Activated CD4-positive, alpha-beta T cell treated with anti-CD3 and anti-CD28 coated beads for 36 hours (primary cell): ENCODE results near the gene NTM. TPM values are rescaled to one million over a fixed set of nuclear protein-coding genes. Genes with fewer than 3 reads are reported as not detected.
A peak's percentile ranks its signal among the peaks of the same experiment; 100 is the strongest.

Source experiments
- ATAC-seq: fragments of 200-7000 bp; cut with Tn5 transposase; one replicate; pipeline ENCODE4 v1.10.0; 2021; ENCODE audit warnings: mild to moderate bottlenecking, moderate library complexity
- CTCF ChIA-PET: fragments of 350-600 bp; sonication (Branson Sonifier 250); formaldehyde crosslinking; loops from one replicate; lab custom pipeline; 2021; ENCODE audit warnings: antibody characterized with exemption; lab: Charles Lee
- POLR2A ChIA-PET: fragments of 350-600 bp; sonication (Branson Sonifier 250); formaldehyde crosslinking; loops from one replicate; lab custom pipeline; 2021; ENCODE audit warnings: antibody characterized with exemption, inconsistent platforms; lab: Charles Lee
- DNase-seq: peaks from one replicate; pipeline ENCODE4 v3.0.0-alpha.2; 2020
- H3K27ac Mint-ChIP-seq: one replicate; pipeline ENCODE4 v1.8.0; 2021; ENCODE audit warnings: mixed read lengths
- H3K27me3 Mint-ChIP-seq: one replicate; pipeline ENCODE4 v1.8.0; 2021; ENCODE audit warnings: mixed read lengths
- H3K36me3 Mint-ChIP-seq: one replicate; pipeline ENCODE4 v1.8.0; 2021; ENCODE audit warnings: low read depth, mixed read lengths
- H3K4me1 Mint-ChIP-seq: one replicate; pipeline ENCODE4 v1.8.0; 2021; ENCODE audit warnings: mixed read lengths
- H3K4me3 Mint-ChIP-seq: one replicate; pipeline ENCODE4 v1.8.0; 2021; ENCODE audit warnings: mild to moderate bottlenecking, moderate library complexity, mixed read lengths
- H3K9me3 Mint-ChIP-seq: one replicate; pipeline ENCODE4 v1.8.0; 2021; ENCODE audit warnings: low read depth, mixed read lengths
- intact Hi-C, 2 experiments: fragments of 100-400 bp; cut with DNase I in 1 of 2; cut with micrococcal nuclease in 1 of 2; formaldehyde crosslinking; loops; one replicate each; pipeline versions ENCODE4 v1.14.2 to v1.15.1; 2022 to 2024; cut with DNase I, micrococcal nuclease
- total RNA-seq, 2 experiments: library from RNA; stranded (reverse); gene quantifications; one replicate each; pipeline ENCODE4 v1.2.3, GENCODE V29; 2021

NTM gene
- total RNA-seq, 2 experiments from 2014 or later: not detected

- H3K4me1 Mint-ChIP-seq: no peaks in the 10 kb centered on the region
- no peak overlapping the region for H3K4me3 Mint-ChIP-seq
Observed at GRCh38 chr11:131543389-131544025, 173.1 kb downstream of the NTM start.

GRCh38 chr11:131544591-131544990, 174.2 kb downstream of the NTM start:
- intact Hi-C loops: no loop called here
- DNase-seq (no peak), ATAC-seq (no peak)
- ChIA-PET CTCF (interaction anchor here (0.7 kb wide), 1 partner anchor 16 kb away, joined by 3 read pairs; no protein-coding TSS in a partner anchor), POLR2A (no interaction called here)
- Mint-ChIP-seq H3K27ac (no peak overlapping the region), H3K4me3 (no peak overlapping the region), H3K9me3 (no peaks in the 10 kb centered on the region), H3K4me1 (no peaks in the 10 kb centered on the region), H3K27me3 (peaks cover 9% of the 10 kb centered on the region), H3K36me3 (no peaks in the 10 kb centered on the region)

More at GRCh38 chr11:131543389-131544025, 173.1 kb downstream of the NTM start:
- no peak for ATAC-seq
- ChIA-PET CTCF (interaction anchor here (0.7 kb wide), 1 partner anchor 15 kb away, joined by 3 read pairs; no protein-coding TSS in a partner anchor), POLR2A (interaction anchor here (0.7 kb wide), 1 partner anchor 34 kb away, joined by 3 read pairs; no protein-coding TSS in a partner anchor)
- Mint-ChIP-seq H3K27ac (no peak overlapping the region), H3K27me3 (peaks cover 9% of the 10 kb centered on the region), H3K36me3 (no peaks in the 10 kb centered on the region), H3K9me3 (no peaks in the 10 kb centered on the region)
- intact Hi-C loops: no loop called here
- no peak for DNase-seq

- H3K4me3 Mint-ChIP-seq: no peak overlapping the region
- ChIA-PET CTCF (no interaction called here), POLR2A (no interaction called here)
- peaks cover 9% of the 10 kb centered on the region for H3K27me3 Mint-ChIP-seq
- no peaks in the 10 kb centered on the region for H3K9me3 Mint-ChIP-seq
- no peaks in the 10 kb centered on the region for H3K4me1 Mint-ChIP-seq
- H3K36me3 Mint-ChIP-seq: no peaks in the 10 kb centered on the region
- no peak for DNase-seq
- intact Hi-C loops: no loop called here
- no peak for ATAC-seq
- no peak overlapping the region for H3K27ac Mint-ChIP-seq
Observed at GRCh38 chr11:131546218-131546895, 175.9 kb downstream of the NTM start.

- DNase-seq: no peak
- no peak for ATAC-seq
Observed at GRCh38 chr11:131549099-131549498, 178.7 kb downstream of the NTM start.

GRCh38 chr11:131549770-131550169, 179.4 kb downstream of the NTM start:
- intact Hi-C loops: no loop called here
- CTCF ChIA-PET: no interaction called here
- POLR2A ChIA-PET: no interaction called here
- DNase-seq (no peak), ATAC-seq (no peak)
- H3K27me3 Mint-ChIP-seq: peaks cover 9% of the 10 kb centered on the region
- no peak overlapping the region for H3K27ac Mint-ChIP-seq
- no peaks in the 10 kb centered on the region for H3K36me3 Mint-ChIP-seq
- H3K4me3 Mint-ChIP-seq: no peak overlapping the region
- H3K9me3 Mint-ChIP-seq: peaks cover 2% of the 10 kb centered on the region
- H3K4me1 Mint-ChIP-seq: no peaks in the 10 kb centered on the region

More at GRCh38 chr11:131549099-131549498, 178.7 kb downstream of the NTM start:
- ChIA-PET CTCF (interaction anchor here (0.7 kb wide), 1 partner anchor 146 kb away, joined by 3 read pairs; no protein-coding TSS in a partner anchor), POLR2A (no interaction called here)
- intact Hi-C loops: no loop called here
- Mint-ChIP-seq H3K4me1 (no peaks in the 10 kb centered on the region), H3K4me3 (no peak overlapping the region), H3K9me3 (peaks cover 2% of the 10 kb centered on the region), H3K27ac (no peak overlapping the region), H3K36me3 (no peaks in the 10 kb centered on the region), H3K27me3 (peaks cover 11% of the 10 kb centered on the region)

- Mint-ChIP-seq H3K36me3 (no peaks in the 10 kb centered on the region), H3K27me3 (no peaks in the 10 kb centered on the region), H3K9me3 (no peaks in the 10 kb centered on the region), H3K4me3 (no peak overlapping the region), H3K27ac (no peak overlapping the region), H3K4me1 (no peaks in the 10 kb centered on the region)
- POLR2A ChIA-PET: no interaction called here
- no peak for DNase-seq
- no peak for ATAC-seq
- intact Hi-C loops: no loop called here
- CTCF ChIA-PET: no interaction called here
Observed at GRCh38 chr11:131560287-131560686, 189.9 kb downstream of the NTM start.

GRCh38 chr11:131561501-131561900, 191.1 kb downstream of the NTM start:
- Mint-ChIP-seq H3K9me3 (no peaks in the 10 kb centered on the region), H3K4me1 (no peaks in the 10 kb centered on the region)

GRCh38 chr11:131561972-131562371, 191.6 kb downstream of the NTM start:
- Mint-ChIP-seq H3K4me1 (no peaks in the 10 kb centered on the region), H3K36me3 (no peaks in the 10 kb centered on the region), H3K4me3 (no peak overlapping the region), H3K9me3 (no peaks in the 10 kb centered on the region), H3K27ac (no peak overlapping the region), H3K27me3 (no peaks in the 10 kb centered on the region)
- CTCF ChIA-PET: no interaction called here
- intact Hi-C loops: no loop called here
- POLR2A ChIA-PET: no interaction called here
- ATAC-seq: no peak
- DNase-seq: no peak

More at GRCh38 chr11:131561501-131561900, 191.1 kb downstream of the NTM start:
- H3K36me3 Mint-ChIP-seq: no peaks in the 10 kb centered on the region
- ChIA-PET CTCF (no interaction called here), POLR2A (no interaction called here)
- no peak overlapping the region for H3K4me3 Mint-ChIP-seq
- ATAC-seq (no peak), DNase-seq (no peak)
- no peaks in the 10 kb centered on the region for H3K27me3 Mint-ChIP-seq
- intact Hi-C loops: no loop called here
- no peak overlapping the region for H3K27ac Mint-ChIP-seq

- no peaks in the 10 kb centered on the region for H3K36me3 Mint-ChIP-seq
- H3K27ac Mint-ChIP-seq: no peak overlapping the region
- H3K4me1 Mint-ChIP-seq: no peaks in the 10 kb centered on the region
- ChIA-PET POLR2A (no interaction called here), CTCF (no interaction called here)
- H3K9me3 Mint-ChIP-seq: no peaks in the 10 kb centered on the region
- peaks cover 3% of the 10 kb centered on the region for H3K27me3 Mint-ChIP-seq
- intact Hi-C loops: no loop called here
- H3K4me3 Mint-ChIP-seq: no peak overlapping the region
- DNase-seq (no peak), ATAC-seq (no peak)
Observed at GRCh38 chr11:131568318-131568717, 197.9 kb downstream of the NTM start.

GRCh38 chr11:131571571-131571970, 201.2 kb downstream of the NTM start:
- CTCF ChIA-PET: no interaction called here
- ATAC-seq: no peak
- DNase-seq: no peak
- intact Hi-C loops: no loop called here
- Mint-ChIP-seq H3K4me1 (no peaks in the 10 kb centered on the region), H3K4me3 (no peak overlapping the region), H3K27ac (no peak overlapping the region), H3K9me3 (no peaks in the 10 kb centered on the region), H3K36me3 (no peaks in the 10 kb centered on the region), H3K27me3 (peaks cover 9% of the 10 kb centered on the region)
- POLR2A ChIA-PET: no interaction called here

GRCh38 chr11:131572423-131572822, 202.0 kb downstream of the NTM start:
- Mint-ChIP-seq H3K9me3 (no peaks in the 10 kb centered on the region), H3K4me3 (no peak overlapping the region), H3K27ac (no peak overlapping the region), H3K27me3 (peaks cover 10% of the 10 kb centered on the region), H3K36me3 (no peaks in the 10 kb centered on the region), H3K4me1 (no peaks in the 10 kb centered on the region)
- no peak for ATAC-seq
- ChIA-PET CTCF (no interaction called here), POLR2A (no interaction called here)
- DNase-seq: no peak
- intact Hi-C loops: no loop called here

GRCh38 chr11:131579932-131580387, 209.5 kb downstream of the NTM start:
- Mint-ChIP-seq H3K4me3 (no peak overlapping the region), H3K27ac (no peak overlapping the region), H3K36me3 (no peaks in the 10 kb centered on the region), H3K9me3 (no peaks in the 10 kb centered on the region), H3K4me1 (no peaks in the 10 kb centered on the region), H3K27me3 (peaks cover 7% of the 10 kb centered on the region)
- ChIA-PET CTCF (interaction anchor here (0.7 kb wide), 1 partner anchor 401 kb away, joined by 3 read pairs; no protein-coding TSS in a partner anchor), POLR2A (no interaction called here)
- ATAC-seq: no peak
- DNase-seq: peak; percentile 6
- intact Hi-C loops: loop anchor here (5.0 kb wide), 1 partner anchor 92 kb away; no protein-coding TSS in a partner anchor
